Panc1 (cell line): ENCODE data around the gene CHRND. TPM values are rescaled to one million over a fixed set of nuclear protein-coding genes. Genes with fewer than 3 reads are reported as not detected.
A peak's percentile ranks its signal among the peaks of the same experiment; 100 is the strongest.

Source experiments
- ATAC-seq: fragments of 200-7000 bp; cut with Tn5 transposase; 2 replicates; pipeline ENCODE4 v1.9.1; 2020; ENCODE audit warnings: mild to moderate bottlenecking, moderate library complexity
- BruUV-seq: library from RNA; stranded (reverse); fragments of 400-500 nt; replicated peaks from 2 replicates; lab custom pipeline; 2021; lab: Mats Ljungman, UMichigan
- CTCF ChIA-PET: fragments of 300-600 bp; sonication (Branson Sonifier 250); formaldehyde crosslinking; loops from one replicate; lab custom pipeline; 2022; ENCODE audit warnings: antibody characterized with exemption; lab: Charles Lee
- POLR2A ChIA-PET: fragments of 300-600 bp; sonication (Branson Sonifier 250); formaldehyde crosslinking; loops from one replicate; lab custom pipeline; 2022; ENCODE audit warnings: antibody characterized with exemption; lab: Charles Lee
- DNase-seq: peaks from one replicate; pipeline ENCODE4 v3.0.0-alpha.2; 2010; ENCODE audit warnings: low read depth, low spot score
- H3K27ac ChIP-seq: 2 replicates; pipeline ENCODE4 v1.5.1; 2011; ENCODE audit warnings: mild to moderate bottlenecking, low read length, inconsistent platforms
- H3K27me3 ChIP-seq: fragments of 200-500 bp; sonication (Bioruptor generic); 2 replicates; pipeline ENCODE4 v1.6.0; 2014; ENCODE audit warnings: low read length, inconsistent platforms; ENCODE audit not compliant: control insufficient read depth, insufficient read depth
- H3K36me3 ChIP-seq: fragments of 200-500 bp; sonication (Bioruptor generic); 2 replicates; pipeline ENCODE4 v1.5.1; 2014; ENCODE audit warnings: inconsistent platforms, mild to moderate bottlenecking, low read length, moderate library complexity; ENCODE audit not compliant: control insufficient read depth, insufficient read depth
- H3K4me1 ChIP-seq: 2 replicates; pipeline ENCODE4 v1.5.1; 2011; ENCODE audit warnings: inconsistent platforms, mild to moderate bottlenecking, low read length, moderate library complexity; ENCODE audit not compliant: control insufficient read depth, insufficient read depth
- H3K4me3 ChIP-seq, 2 experiments: 2 replicates each; pipeline ENCODE4 v1.5.1; 2011 to 2012; ENCODE audit warnings: low read depth in 2 of 2, low read length in 2 of 2, mild to moderate bottlenecking in 2 of 2, inconsistent platforms in 1 of 2, moderate library complexity in 1 of 2
- H3K9me3 ChIP-seq: fragments of 200-500 bp; sonication (Bioruptor generic); 2 replicates; pipeline ENCODE4 v1.5.1; 2014; ENCODE audit warnings: low read depth, mild to moderate bottlenecking, inconsistent platforms, low read length, moderate library complexity; ENCODE audit not compliant: control insufficient read depth, insufficient read depth
- POLR2AphosphoS5 ChIP-seq: IDR thresholded peaks from 2 replicates; pipeline ENCODE4 v1.6.1; 2012; ENCODE audit warnings: mild to moderate bottlenecking, low read depth, low read length, moderate library complexity
- SIN3A ChIP-seq: IDR thresholded peaks from 2 replicates; pipeline ENCODE4 v1.6.1; 2012; ENCODE audit warnings: low read depth, mild to moderate bottlenecking, low read length, moderate library complexity, borderline replicate concordance; ENCODE audit not compliant: insufficient read depth
- TCF7L2 ChIP-seq: IDR thresholded peaks from 2 replicates; pipeline ENCODE4 v1.6.1; 2011; ENCODE audit warnings: mild to moderate bottlenecking, low read depth, low read length, inconsistent platforms
- in situ Hi-C: cut with HindIII; loops from 2 replicates; pipeline ENCODE4 v1.10.0; 2016; ENCODE audit warnings: low sequenced_read_pairs, low pct_unique_long_range_greater_than_20kb
- intact Hi-C: fragments of 100-400 bp; cut with micrococcal nuclease; formaldehyde crosslinking; loops from one replicate; pipeline ENCODE4 v1.10.0; 2022; ENCODE audit not compliant: unreplicated experiment
- total RNA-seq: library from RNA; stranded (reverse); gene quantifications from one replicate; pipeline ENCODE4 v1.2.1, GENCODE V29; 2021; ENCODE audit not compliant: unreplicated experiment
- TF ChIP-seq, protein P1 (sequence below), 2 experiments: IDR thresholded peaks; 2 replicates each; pipeline ENCODE4 v1.6.1; 2011 to 2012; ENCODE audit warnings: low read depth in 2 of 2, control low read depth in 1 of 2, low read length in 1 of 2, mild to moderate bottlenecking in 1 of 2, moderate library complexity in 1 of 2; ENCODE audit not compliant: insufficient read depth in 1 of 2
- TF ChIP-seq, protein P2 (sequence below): fragments of 450-650 bp; IDR thresholded peaks from 2 replicates; pipeline ENCODE4 v1.5.1; 2017; ENCODE audit warnings: mild to moderate bottlenecking

Gene CHRND
- total RNA-seq, 1 experiment from 2014 or later: not detected

DNA sequence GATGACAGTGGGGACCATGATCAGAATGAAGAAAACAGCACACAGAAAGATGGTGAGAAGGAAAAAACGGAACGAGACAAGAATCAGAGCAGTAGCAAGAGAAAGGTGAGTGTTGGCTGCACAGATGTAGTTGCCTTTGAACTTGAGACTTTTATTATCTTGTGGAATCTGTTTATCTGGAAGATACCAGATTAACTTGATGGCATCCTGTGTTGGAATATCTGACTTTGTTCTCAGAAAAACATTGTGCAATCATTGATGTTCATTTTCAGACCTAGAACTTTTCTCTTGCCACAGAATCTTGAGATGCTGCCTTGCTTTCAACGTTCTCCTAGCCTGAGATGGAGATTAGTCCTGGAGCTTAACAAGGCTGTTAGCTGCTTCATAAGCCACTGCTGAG, 30.5 kb downstream of the CHRND start:
- H3K27me3 ChIP-seq: no peaks in the 10 kb centered on the region
- POLR2A ChIA-PET: no interaction called here
- no peak overlapping the region for H3K27ac ChIP-seq
- intact Hi-C loops (no loop called here), in situ Hi-C loops (no loop called here)
- H3K36me3 ChIP-seq: peaks cover 22% of the 10 kb centered on the region
- no TSS peak for BruUV-seq
- no peak for ATAC-seq
- CTCF ChIA-PET: no interaction called here
- no peaks in the 10 kb centered on the region for H3K9me3 ChIP-seq
- peaks cover 6% of the 10 kb centered on the region; the same call in 1 of the 2 replicates for H3K4me1 ChIP-seq
- no peak for DNase-seq
- TF ChIP-seq, protein P1, sequence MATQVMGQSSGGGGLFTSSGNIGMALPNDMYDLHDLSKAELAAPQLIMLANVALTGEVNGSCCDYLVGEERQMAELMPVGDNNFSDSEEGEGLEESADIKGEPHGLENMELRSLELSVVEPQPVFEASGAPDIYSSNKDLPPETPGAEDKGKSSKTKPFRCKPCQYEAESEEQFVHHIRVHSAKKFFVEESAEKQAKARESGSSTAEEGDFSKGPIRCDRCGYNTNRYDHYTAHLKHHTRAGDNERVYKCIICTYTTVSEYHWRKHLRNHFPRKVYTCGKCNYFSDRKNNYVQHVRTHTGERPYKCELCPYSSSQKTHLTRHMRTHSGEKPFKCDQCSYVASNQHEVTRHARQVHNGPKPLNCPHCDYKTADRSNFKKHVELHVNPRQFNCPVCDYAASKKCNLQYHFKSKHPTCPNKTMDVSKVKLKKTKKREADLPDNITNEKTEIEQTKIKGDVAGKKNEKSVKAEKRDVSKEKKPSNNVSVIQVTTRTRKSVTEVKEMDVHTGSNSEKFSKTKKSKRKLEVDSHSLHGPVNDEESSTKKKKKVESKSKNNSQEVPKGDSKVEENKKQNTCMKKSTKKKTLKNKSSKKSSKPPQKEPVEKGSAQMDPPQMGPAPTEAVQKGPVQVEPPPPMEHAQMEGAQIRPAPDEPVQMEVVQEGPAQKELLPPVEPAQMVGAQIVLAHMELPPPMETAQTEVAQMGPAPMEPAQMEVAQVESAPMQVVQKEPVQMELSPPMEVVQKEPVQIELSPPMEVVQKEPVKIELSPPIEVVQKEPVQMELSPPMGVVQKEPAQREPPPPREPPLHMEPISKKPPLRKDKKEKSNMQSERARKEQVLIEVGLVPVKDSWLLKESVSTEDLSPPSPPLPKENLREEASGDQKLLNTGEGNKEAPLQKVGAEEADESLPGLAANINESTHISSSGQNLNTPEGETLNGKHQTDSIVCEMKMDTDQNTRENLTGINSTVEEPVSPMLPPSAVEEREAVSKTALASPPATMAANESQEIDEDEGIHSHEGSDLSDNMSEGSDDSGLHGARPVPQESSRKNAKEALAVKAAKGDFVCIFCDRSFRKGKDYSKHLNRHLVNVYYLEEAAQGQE (IDR thresholded peaks at IDR 0.05; ENCODE audit: insufficient read depth in 1 of 2, low read depth in 2 of 2, low read length in 1 of 2): no peak
- TF ChIP-seq POLR2AphosphoS5: no peak
- TF ChIP-seq, protein P2, sequence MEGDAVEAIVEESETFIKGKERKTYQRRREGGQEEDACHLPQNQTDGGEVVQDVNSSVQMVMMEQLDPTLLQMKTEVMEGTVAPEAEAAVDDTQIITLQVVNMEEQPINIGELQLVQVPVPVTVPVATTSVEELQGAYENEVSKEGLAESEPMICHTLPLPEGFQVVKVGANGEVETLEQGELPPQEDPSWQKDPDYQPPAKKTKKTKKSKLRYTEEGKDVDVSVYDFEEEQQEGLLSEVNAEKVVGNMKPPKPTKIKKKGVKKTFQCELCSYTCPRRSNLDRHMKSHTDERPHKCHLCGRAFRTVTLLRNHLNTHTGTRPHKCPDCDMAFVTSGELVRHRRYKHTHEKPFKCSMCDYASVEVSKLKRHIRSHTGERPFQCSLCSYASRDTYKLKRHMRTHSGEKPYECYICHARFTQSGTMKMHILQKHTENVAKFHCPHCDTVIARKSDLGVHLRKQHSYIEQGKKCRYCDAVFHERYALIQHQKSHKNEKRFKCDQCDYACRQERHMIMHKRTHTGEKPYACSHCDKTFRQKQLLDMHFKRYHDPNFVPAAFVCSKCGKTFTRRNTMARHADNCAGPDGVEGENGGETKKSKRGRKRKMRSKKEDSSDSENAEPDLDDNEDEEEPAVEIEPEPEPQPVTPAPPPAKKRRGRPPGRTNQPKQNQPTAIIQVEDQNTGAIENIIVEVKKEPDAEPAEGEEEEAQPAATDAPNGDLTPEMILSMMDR: no peak
- no peak for TF ChIP-seq TCF7L2
- TF ChIP-seq SIN3A: no peak
- H3K4me3 ChIP-seq: no peak overlapping the region

DNA sequence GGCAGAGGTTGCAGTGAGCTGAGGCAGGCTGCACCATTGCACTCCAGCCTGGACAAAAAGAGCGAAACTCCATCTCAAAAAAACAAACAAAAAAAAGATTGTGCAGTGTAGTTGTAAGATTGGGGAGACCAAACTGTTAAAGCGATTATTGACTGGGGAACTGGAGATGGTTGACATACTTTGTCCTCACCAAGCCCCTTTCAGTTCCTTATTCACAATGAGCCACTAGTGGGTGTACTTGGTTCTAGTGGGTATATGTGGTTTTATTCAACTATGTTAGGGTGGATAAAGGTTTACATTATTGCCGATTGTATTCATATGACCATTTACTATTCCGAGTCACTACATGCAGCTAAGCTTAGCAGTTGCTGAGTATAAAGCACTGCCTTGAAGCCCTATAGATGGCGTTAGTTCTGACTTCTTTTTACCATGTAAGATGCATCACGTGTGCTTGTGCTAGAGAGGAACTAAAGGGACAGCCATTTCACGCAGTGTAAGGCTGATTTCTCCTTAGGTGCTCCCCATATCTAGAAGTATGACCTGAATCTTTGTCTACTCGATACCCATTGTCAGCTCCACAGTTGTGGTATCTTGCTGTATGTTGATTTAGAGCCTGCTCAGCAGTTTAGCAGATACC, 36.7 kb downstream of the CHRND start:
- in situ Hi-C loops (no loop called here), intact Hi-C loops (no loop called here)
- no peak for DNase-seq
- Histone ChIP-seq H3K36me3 (peaks cover 29% of the 10 kb centered on the region), H3K27me3 (no peaks in the 10 kb centered on the region), H3K4me3 (no peak overlapping the region), H3K27ac (no peak overlapping the region), H3K9me3 (no peaks in the 10 kb centered on the region), H3K4me1 (no peaks in the 10 kb centered on the region)
- ChIA-PET POLR2A (interaction anchor here (0.5 kb wide), 1 partner anchor 52 kb away, joined by 4 read pairs; no protein-coding TSS in a partner anchor), CTCF (no interaction called here)
- TF ChIP-seq, protein P2: no peak
- TF ChIP-seq, protein P1 (IDR thresholded peaks at IDR 0.05; ENCODE audit: insufficient read depth in 1 of 2, low read depth in 2 of 2, low read length in 1 of 2): no peak
- TF ChIP-seq TCF7L2 (no peak), POLR2AphosphoS5 (no peak), SIN3A (no peak)
- peak; percentile 40; the same call in 1 of the 2 replicates for ATAC-seq
- no TSS peak for BruUV-seq
